Gastroesophageal sphincter (tissue), 4 donors: Measurements from ENCODE around the gene DUS1L. TPM values are rescaled to one million over a fixed set of nuclear protein-coding genes. Genes with fewer than 3 reads are reported as not detected.

Source experiments
- ATAC-seq: fragments of 150-250 bp; one replicate; pipeline ENCODE4 v1.9.1; 2016; ENCODE audit warnings: mild to moderate bottlenecking, moderate library complexity
- H3K27ac ChIP-seq, 4 donors: fragments of 200-600 bp; sonication (generic) in 3 of 4; 1 replicate in 3 of 4; 2 replicates in 1 of 4; pipeline ENCODE4 v1.5.1; 2016 to 2019
- H3K27me3 ChIP-seq: fragments of 200-600 bp; sonication (generic); one replicate; pipeline ENCODE4 v1.5.1; 2019
- H3K36me3 ChIP-seq, 2 donors: fragments of 200-600 bp; sonication (generic); one replicate each; pipeline ENCODE4 v1.5.1; 2019; ENCODE audit warnings: control low read depth in 1 of 2
- H3K4me1 ChIP-seq, 3 donors: fragments of 200-600 bp; sonication (generic); 1 replicate in 2 of 3; 2 replicates in 1 of 3; pipeline ENCODE4 v1.5.1; 2016 to 2019; ENCODE audit warnings: control low read depth in 2 of 3
- H3K4me3 ChIP-seq, 2 donors: fragments of 200-600 bp; sonication (generic); one replicate each; pipeline ENCODE4 v1.5.1; 2019; ENCODE audit warnings: mild to moderate bottlenecking in 1 of 2, moderate library complexity in 1 of 2
- H3K9me3 ChIP-seq, 3 donors: fragments of 200-600 bp; sonication (generic); one replicate each; pipeline ENCODE4 v1.5.1; 2017 to 2019; ENCODE audit warnings: control low read depth in 2 of 3
- EP300 ChIP-seq: sonication (generic); formaldehyde crosslinking; IDR thresholded peaks from one replicate; pipeline ENCODE4 v1.6.1; 2017; ENCODE audit warnings: antibody characterized with exemption, mild to moderate bottlenecking
- POLR2A ChIP-seq, 2 donors: fragments of 450-650 bp; IDR thresholded peaks; one replicate each; pipeline ENCODE4 v1.6.1; 2017; ENCODE audit warnings: antibody characterized with exemption in 2 of 2, mild to moderate bottlenecking in 2 of 2, moderate library complexity in 1 of 2
- POLR2AphosphoS5 ChIP-seq: sonication (generic); formaldehyde crosslinking; IDR thresholded peaks from one replicate; pipeline ENCODE4 v1.6.1; 2017; ENCODE audit warnings: antibody characterized with exemption
- WGBS, 2 donors: methylation state at CpG; one replicate each; pipeline ENCODE4 v1.1.5; 2018; ENCODE audit warnings: low coverage in 1 of 2; 5-methylcytosine and 5-hydroxymethylcytosine counted together
- total RNA-seq, 4 donors: library from RNA; depleted of rRNA; stranded (reverse); fragments of >200 nt; gene quantifications; one replicate each; pipeline ENCODE4 v1.1.0, GENCODE V29; 2016
- TF ChIP-seq, protein P1 (sequence below), 4 experiments: fragments of 200-600 bp in 2 of 4; fragments of 450-650 bp in 2 of 4; sonication (generic) in 1 of 4; IDR thresholded peaks; one replicate each; pipeline ENCODE4 v1.5.1; 2017 to 2019; ENCODE audit warnings: antibody characterized with exemption in 4 of 4, mild to moderate bottlenecking in 2 of 4, moderate library complexity in 2 of 4

DUS1L gene
- total RNA-seq, 4 donors from 2014 or later: 35.8 to 62.8 (median 52.9) TPM

DNA sequence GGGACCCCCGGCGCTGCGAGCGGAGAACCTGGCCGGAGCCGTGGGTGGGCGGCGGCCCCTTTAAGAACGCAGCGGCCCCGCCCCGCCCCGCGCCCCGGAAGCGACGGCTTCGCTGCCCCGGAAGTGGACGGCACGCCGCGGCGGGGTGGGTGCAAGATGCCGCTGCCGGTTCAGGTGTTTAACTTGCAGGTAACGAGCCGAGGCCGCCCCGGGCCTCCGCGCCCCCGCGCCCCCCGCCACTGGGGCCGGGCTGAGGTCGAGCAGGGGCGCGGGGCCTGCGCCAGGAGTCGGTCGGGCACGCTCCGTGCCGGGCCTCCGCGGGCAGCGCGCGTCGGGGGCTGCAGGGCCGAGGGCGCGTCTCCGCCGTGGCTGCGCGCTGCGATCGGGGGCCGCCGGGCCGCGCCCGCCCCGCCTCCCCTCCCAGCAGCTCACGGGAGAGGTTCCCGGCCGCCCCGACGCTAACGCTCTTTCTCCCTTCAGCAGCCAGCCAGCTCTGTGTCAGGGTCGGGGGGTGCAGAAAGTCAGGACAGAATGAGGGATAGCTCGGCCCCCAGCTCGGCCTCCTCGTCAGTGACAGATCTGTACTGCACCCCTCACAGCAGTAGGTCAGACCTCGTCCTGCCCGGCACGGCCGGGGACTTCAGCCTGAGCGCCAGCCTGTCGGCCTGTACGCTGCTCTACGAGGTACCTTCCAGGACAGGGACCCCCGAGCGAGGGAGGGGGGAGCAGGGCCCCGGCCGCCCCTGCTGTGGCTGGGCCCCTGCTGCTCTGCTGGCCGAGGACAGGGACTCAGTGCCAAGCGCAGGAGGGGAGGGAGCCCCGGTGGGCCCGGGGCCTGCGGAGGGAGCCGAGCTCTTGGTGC, 13.6 kb downstream of the DUS1L start, which contains the start of the genes GPS1 and RFNG:
GPS1 (plus strand) TSS at position 123 of the 862 bp plus-strand sequence; CDS start at position 157, 34 bp downstream.
RFNG (minus strand) TSS at position 36 of the 862 bp plus-strand sequence. CDS start 45 bp downstream, outside the sequence.
- Histone ChIP-seq H3K27me3 (no peaks in the 10 kb centered on the region), H3K36me3 (peaks cover 0 to 75% of the 10 kb centered on the region in 2 donors), H3K4me3 (peak within 1 kb of the TSS; percentile 71 to 84), H3K4me1 (peaks cover 0 to 54% (median 26%) of the 10 kb centered on the region in 3 donors), H3K9me3 (no peaks in the 10 kb centered on the region), H3K27ac (peak within 1 kb of the TSS in 3 of 4 donors; percentile 75 to 83 (median 81))
- peak; percentile 82 for ATAC-seq
- no CpG with 5 or more reads among the region's 94 CpGs for WGBS, 2 donors
- TF ChIP-seq POLR2AphosphoS5 (peak; percentile 54), EP300 (no peak), POLR2A (IDR thresholded peaks at IDR 0.05) (peak; percentile 35 to 36)
- TF ChIP-seq, protein P1, sequence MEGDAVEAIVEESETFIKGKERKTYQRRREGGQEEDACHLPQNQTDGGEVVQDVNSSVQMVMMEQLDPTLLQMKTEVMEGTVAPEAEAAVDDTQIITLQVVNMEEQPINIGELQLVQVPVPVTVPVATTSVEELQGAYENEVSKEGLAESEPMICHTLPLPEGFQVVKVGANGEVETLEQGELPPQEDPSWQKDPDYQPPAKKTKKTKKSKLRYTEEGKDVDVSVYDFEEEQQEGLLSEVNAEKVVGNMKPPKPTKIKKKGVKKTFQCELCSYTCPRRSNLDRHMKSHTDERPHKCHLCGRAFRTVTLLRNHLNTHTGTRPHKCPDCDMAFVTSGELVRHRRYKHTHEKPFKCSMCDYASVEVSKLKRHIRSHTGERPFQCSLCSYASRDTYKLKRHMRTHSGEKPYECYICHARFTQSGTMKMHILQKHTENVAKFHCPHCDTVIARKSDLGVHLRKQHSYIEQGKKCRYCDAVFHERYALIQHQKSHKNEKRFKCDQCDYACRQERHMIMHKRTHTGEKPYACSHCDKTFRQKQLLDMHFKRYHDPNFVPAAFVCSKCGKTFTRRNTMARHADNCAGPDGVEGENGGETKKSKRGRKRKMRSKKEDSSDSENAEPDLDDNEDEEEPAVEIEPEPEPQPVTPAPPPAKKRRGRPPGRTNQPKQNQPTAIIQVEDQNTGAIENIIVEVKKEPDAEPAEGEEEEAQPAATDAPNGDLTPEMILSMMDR (IDR thresholded peaks at IDR 0.05): no peak

DNA sequence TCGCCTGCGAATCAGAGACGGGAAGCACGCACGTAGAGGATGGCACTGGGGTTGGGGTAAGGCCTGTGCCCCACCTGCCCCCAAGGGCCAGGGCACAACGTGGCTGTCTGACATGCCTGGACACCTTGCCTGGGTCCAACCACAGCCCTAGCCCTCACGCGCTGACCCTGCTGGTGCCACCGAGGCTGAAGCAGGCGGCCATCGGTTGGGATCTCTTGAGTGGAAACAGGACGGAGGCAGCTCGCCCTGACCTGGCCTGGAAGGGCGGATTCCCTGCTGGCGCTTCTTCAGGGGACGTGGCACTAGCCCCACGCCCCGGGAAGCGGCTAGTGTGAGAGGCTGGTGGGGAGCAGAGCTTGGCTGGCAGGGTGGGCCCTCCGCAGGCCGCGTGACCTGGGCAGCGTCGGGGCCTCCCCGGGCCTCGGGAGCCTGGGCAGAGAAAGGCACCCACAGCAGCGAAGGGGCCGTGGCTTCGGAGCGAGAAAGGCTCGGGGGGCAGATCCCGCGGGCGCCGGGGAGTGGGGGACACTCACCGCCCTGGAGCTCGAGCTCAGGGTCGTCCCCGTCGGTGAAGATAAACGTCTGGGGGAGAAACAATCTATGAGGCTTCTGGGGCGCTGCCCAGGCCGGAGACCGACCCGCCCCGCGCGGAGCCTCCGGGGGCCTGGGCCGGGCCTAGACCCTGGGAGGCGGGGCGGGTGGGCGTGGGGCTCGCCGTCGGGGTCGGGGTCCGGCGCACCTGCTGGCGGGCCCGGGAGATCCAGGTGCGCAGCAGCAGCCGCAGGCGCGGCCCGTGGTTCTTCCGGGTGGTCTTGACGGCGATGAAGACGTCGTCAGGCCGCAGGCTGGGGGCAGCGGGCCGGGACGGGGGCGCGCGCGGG, 14.6 kb downstream of the DUS1L start:
- Histone ChIP-seq H3K36me3 (peaks cover 0 to 69% of the 10 kb centered on the region in 2 donors), H3K9me3 (no peaks in the 10 kb centered on the region)
- ATAC-seq: peak; percentile 9

DNA sequence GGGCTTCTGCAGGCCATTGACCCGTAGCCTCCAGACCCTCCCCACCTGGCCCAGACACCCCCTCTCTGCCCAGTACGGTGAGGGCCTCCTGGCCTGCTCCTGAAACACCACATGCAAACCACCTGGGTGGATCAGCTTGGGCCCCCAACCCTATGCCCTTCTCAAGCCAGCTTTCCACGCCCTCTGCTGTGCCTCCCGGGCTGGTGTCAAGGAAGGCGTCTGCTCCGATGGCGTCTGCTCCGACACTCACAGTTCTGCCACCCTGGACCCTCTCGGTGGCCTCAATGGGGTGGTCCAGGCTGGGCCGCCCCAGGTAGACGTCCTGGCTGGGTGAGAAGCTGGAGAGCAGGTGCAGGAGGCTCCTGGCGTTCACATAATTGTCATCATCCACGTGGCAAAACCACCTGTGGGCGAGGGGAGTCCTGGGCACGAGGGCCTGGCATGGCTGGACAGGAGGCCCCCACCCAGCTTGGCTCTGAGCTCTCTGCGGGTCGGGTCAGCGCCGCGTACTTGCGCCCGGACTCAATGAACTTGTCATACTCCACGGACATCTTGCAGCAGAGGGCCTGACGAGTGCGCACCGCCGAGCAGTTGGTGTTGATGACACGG, 15.3 kb downstream of the DUS1L start:
- TF ChIP-seq, protein P1 (IDR thresholded peaks at IDR 0.05): no peak
- TF ChIP-seq POLR2A (IDR thresholded peaks at IDR 0.05) (no peak), EP300 (no peak), POLR2AphosphoS5 (no peak)
- WGBS, 2 donors: 80 to 83% methylated on average over 1 of the region's 28 CpGs
- peak overlapping the region in 1 of 2 donors; percentile 84 for H3K4me3 ChIP-seq
- H3K27ac ChIP-seq: peak overlapping the region in 1 of 4 donors; percentile 81
- H3K27me3 ChIP-seq: no peaks in the 10 kb centered on the region
- H3K36me3 ChIP-seq: peaks cover 0 to 62% of the 10 kb centered on the region in 2 donors
- no peak for ATAC-seq
- H3K4me1 ChIP-seq: peaks cover 0 to 51% (median 26%) of the 10 kb centered on the region in 3 donors
- H3K9me3 ChIP-seq: no peaks in the 10 kb centered on the region

More for the DNA sequence above, 14.6 kb downstream of the DUS1L start:
- 15% methylated on average over 4 of the region's 79 CpGs; no CpG with 5 or more reads in 1 of the 2 donors for WGBS, 2 donors
- no peaks in the 10 kb centered on the region for H3K27me3 ChIP-seq
- H3K4me3 ChIP-seq: peak overlapping the region; percentile 71 to 84
- peaks cover 0 to 54% (median 26%) of the 10 kb centered on the region in 3 donors for H3K4me1 ChIP-seq
- H3K27ac ChIP-seq: peak overlapping the region in 3 of 4 donors; percentile 75 to 83 (median 81)
- no peak for TF ChIP-seq EP300
- TF ChIP-seq, protein P1 (IDR thresholded peaks at IDR 0.05): no peak
- no peak for TF ChIP-seq POLR2AphosphoS5
- no peak for TF ChIP-seq POLR2A (IDR thresholded peaks at IDR 0.05)

GRCh38 chr17:82049521-82049971, 16.1 kb downstream of the DUS1L start:
- TF ChIP-seq POLR2AphosphoS5: no peak
- TF ChIP-seq, protein P1 (IDR thresholded peaks at IDR 0.05): no peak
- TF ChIP-seq POLR2A (IDR thresholded peaks at IDR 0.05): no peak
- no peak for TF ChIP-seq EP300
- no peak overlapping the region for H3K4me3 ChIP-seq
- WGBS, 2 donors: no CpG with 5 or more reads among the region's 16 CpGs
- peaks cover 0 to 47% (median 26%) of the 10 kb centered on the region in 3 donors for H3K4me1 ChIP-seq
- H3K27me3 ChIP-seq: no peaks in the 10 kb centered on the region
- no peaks in the 10 kb centered on the region for H3K9me3 ChIP-seq
- peaks cover 0 to 55% of the 10 kb centered on the region in 2 donors for H3K36me3 ChIP-seq
- no peak for ATAC-seq
- H3K27ac ChIP-seq: no peak overlapping the region
